GM21360 (cell line): ENCODE data around the gene HDAC4.

ENCODE experiments used
- ATAC-seq: cut with Tn5 transposase; IDR thresholded peaks from one replicate; pipeline ENCODE4 v1.9.1; 2021; ENCODE audit warnings: mild to moderate bottlenecking, moderate library complexity; ENCODE audit not compliant: unreplicated experiment

HDAC4 gene

GRCh38 chr2:239104800-239105199, 296.0 kb downstream of the HDAC4 start:
- ATAC-seq, result no peak

DNA sequence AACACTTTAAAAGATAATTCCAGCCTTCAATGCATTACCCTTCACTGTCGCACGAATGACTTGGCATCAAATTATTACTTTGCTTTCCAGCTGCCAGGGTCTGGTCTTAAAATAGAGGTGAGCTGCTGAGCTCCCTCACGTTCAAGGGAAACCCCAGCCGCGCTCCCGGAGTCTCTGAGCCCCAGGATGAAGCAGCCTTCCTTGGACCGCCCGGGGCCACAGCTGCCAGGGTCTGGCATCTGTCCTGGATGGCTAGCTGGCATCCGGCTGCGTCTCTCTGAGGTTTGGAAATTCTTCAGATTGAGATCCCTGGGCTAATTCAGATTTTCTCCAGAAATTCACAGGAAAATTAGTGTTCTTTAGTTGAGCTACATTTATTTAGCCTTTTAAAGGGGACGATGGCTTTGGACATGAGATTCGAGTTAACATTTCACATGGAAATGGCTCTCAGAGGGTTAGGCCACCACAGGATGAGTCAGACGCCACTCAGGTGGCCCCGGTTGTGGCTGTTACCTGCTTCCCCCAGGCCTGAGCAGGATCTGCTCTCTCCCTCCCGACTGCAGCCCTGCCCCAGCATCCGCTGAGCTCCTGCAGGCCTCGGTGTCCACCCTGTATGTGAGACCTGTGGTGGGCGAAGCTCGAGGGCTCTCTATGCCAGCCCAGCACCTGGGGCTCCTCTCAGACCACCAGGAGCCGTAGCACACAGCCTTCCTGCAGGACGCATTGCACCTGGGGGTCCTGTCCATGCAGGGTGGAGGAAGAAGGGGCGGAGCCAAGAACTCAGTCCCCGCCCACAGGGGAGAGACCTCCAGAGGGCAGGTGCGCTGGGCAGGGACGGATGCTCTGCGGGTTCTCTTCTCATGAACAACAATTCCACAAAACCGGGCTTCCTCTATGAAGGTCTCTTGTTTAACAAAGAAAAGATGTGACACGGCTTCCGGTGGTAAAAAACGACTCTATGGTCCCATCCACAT, 297.4 kb downstream of the HDAC4 start:
- ATAC-seq, result no peak

DNA sequence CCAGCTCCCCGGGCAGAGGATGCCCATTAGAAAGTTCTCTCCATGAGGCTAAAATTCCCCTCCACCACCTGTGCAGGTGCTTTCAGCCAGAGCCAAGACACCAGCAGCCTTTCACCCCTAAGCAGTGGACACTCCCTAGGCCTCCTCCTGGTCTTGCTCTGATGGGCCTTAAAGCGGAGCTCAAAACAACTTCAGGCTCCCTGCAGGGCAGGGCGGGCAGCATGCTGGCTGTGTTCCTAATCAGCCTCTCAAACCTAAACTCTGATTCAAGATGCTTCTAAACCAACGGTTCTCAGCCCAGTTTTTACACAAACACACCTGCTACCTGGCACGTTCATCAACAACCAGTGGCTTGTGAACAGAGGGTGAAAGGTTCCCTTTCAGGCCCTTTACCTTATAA, 298.6 kb downstream of the HDAC4 start:
- ATAC-seq, result no peak

DNA sequence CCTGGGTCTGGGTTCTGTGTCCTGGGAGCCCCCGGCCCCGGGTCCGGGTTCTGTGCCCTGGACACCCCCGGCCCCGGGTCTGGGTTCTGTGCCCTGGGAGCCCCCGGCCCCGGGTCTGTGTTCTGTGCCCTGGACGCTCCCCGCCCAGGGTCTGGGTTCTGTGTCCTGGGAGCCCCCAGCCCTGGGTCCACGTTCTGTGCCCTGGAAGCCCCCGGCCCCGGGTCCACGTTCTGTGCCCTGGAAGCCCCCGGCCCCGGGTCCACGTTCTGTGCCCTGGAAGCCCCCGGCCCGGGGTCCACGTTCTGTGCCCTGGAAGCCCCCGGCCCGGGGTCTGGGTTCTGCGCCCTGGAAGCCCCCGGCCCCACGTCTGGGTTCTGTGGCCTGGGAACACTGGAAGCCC, 299.0 kb downstream of the HDAC4 start:
- no peak for ATAC-seq

DNA sequence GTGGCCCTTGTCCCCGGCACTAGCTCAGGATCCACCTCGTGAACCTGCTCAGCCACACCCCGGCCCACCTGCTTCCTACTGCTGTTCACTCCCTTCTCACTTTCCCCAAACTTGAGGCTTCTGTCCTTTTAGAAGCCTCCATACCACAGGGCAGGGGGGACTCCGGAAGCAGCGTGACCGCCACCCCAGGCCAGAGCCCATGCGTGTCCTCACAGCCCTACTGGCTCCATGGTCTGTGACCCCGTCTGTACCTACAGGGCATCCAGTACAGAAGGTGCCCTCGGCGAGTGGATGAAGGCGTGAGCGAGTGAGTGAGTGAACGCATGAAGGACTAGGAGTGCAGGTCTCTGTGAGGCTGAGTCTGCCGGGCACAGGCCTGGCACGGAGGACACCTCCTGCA, 299.7 kb downstream of the HDAC4 start:
- ATAC-seq, result no peak

- ATAC-seq, result no peak
Observed at GRCh38 chr2:239099474-239099873, 301.3 kb downstream of the HDAC4 start.

GRCh38 chr2:239098288-239098970, 302.4 kb downstream of the HDAC4 start:
- ATAC-seq, result no peak

- no peak for ATAC-seq
Observed at GRCh38 chr2:239097428-239097696, 303.5 kb downstream of the HDAC4 start.

- no peak for ATAC-seq
Observed at GRCh38 chr2:239096676-239097427, 304.0 kb downstream of the HDAC4 start.

DNA sequence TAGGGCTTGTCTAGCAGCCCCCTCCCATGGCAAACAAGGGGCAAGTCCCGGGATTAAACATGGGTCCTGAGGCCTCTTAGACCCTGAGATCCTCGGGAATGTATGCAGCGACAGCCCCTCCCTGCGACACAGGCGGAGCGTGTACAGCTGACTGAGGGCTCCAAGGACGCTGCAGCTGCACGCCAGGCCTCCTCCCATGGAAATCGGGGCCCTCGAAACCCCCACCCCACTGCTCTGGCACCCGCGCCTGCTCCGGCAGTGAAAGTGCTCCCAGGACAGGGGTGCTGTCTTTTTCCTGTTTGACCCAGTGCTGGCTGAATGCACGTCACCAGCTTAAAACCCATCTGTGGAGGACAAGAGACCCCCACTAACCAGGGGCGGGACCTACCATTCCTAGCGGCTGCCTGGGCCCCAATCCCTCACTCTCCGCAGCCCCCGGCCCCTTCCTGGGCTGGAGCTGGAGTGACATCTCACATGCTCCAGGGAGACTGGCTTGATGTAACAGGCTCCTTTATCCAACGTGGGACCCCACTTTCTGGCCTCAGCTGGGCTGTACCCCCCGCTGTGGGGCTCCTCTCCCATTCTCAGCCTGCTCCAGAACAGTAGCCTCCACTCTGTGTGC, 305.2 kb downstream of the HDAC4 start:
- ATAC-seq, result no peak

- ATAC-seq, result no peak
Observed at GRCh38 chr2:239094867-239095266, 306.0 kb downstream of the HDAC4 start.

- no peak for ATAC-seq
Observed at GRCh38 chr2:239093952-239094351, 306.9 kb downstream of the HDAC4 start.

DNA sequence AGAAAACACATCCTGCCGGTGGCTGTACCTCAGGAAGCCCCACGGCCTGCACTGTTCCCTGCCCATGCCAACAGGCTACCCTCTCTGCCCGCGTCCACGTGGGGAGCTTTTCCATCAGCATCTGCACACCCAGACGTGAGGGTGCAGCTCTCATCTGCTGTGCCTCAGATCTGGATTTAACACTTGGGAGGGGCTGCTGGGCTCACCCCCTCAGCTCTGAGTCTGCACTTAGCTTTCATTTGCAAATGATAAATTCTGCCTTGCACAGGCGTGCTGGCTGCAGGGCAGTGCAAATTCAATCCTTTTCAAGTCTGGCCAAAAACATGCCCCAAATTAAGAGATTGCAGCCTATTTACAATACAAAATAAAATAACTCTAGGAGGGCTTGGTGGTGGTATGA, 307.3 kb downstream of the HDAC4 start:
- ATAC-seq, result no peak

DNA sequence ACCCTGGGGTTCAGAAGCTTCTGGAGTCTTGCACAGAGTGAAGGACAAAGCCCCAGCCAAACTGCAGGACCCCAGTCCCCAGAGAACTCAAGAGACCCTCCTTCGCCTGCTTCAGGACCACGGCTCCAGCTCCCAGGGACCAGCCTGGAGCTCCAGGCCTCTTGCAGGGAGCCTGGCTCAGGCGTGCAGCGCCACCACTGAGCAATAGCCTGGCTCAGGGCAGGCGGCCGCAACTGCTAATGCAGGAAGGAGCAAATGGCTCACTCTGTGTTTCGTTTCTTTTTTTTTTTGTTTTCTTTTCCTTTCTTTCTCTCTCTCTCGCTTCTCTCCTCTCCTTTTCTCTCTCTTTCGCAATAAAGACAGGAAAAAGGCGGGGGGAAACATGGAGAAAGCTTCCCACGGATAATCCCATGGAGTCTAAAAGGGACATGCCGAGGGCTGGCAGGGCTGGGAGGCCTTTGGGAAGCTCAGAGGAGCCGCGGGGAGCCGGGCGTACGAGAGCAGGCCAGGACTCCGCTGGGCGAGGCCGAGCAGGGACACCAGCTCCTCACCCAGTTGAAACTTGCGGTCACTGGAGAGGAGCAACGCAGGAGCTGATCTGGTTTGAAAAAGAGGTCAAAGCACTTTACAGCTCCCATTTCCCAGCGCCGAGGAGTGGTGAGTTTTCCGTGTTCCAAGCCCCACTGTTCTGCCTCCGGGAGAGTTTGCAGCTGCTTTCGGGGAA, 308.1 kb downstream of the HDAC4 start:
- no peak for ATAC-seq

DNA sequence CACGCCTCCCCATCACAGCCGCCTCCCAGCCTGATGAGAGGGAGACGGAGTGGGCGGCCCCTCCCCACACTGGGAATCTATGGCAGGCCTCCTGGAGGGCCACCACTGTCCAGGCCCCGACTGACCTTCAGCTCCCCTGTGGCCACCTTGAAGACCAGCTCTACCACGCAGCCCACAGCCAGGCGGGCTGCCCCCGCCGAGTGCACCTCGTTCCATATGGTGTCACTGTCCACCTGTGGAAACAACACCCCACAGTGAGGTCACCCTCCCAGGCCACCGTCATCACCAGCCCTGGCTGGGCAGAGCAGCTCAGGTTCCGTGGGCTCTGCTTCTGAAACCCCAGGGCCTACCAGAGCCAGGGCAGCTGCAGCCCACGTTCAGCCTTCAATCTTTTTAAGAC, 310.9 kb downstream of the HDAC4 start:
- no peak for ATAC-seq

- no peak for ATAC-seq
Observed at GRCh38 chr2:239087046-239087710, 313.6 kb downstream of the HDAC4 start.

- no peak for ATAC-seq
Observed at GRCh38 chr2:239086325-239087020, 314.3 kb downstream of the HDAC4 start.

GRCh38 chr2:239085201-239085992, 315.4 kb downstream of the HDAC4 start:
- ATAC-seq, result no peak

- no peak for ATAC-seq
Observed at GRCh38 chr2:239084007-239084406, 316.8 kb downstream of the HDAC4 start.
